A549 (cell line): ENCODE data around the gene RPS6KA4.

ENCODE experiments used
- CEBPB ChIP-seq, 2 experiments: fragments of >200 bp in 1 of 2; sonication (Bioruptor Twin) in 1 of 2; formaldehyde crosslinking in 1 of 2; IDR thresholded peaks; 2 replicates each; pipeline ENCODE4 v1.6.1; 2012 to 2016
- EP300 ChIP-seq, 2 experiments: fragments of >200 bp; sonication (Bioruptor Twin); formaldehyde crosslinking; IDR thresholded peaks; 2 replicates in 1 of 2; 3 replicates in 1 of 2; pipeline ENCODE4 v1.6.1; 2016 to 2017
- HDAC2 ChIP-seq: fragments of 200-600 bp; sonication (generic); IDR thresholded peaks from 2 replicates; pipeline ENCODE4 v1.6.1; 2016
- JUN ChIP-seq, 2 experiments: fragments of >200 bp; sonication (Bioruptor Twin); formaldehyde crosslinking; IDR thresholded peaks; 2 replicates in 1 of 2; 3 replicates in 1 of 2; pipeline ENCODE4 v1.6.1; 2016 to 2017
- JUNB ChIP-seq: fragments of >200 bp; sonication (Bioruptor Twin); formaldehyde crosslinking; IDR thresholded peaks from 2 replicates; pipeline ENCODE4 v1.6.1; 2016
- MAFK ChIP-seq: fragments of 450-650 bp; IDR thresholded peaks from 2 replicates; pipeline ENCODE4 v1.6.1; 2014; ENCODE audit not compliant: partially characterized antibody
- NPAS2 ChIP-seq: fragments of 250-450 bp; sonication (Bioruptor Pico); IDR thresholded peaks from 2 replicates; pipeline ENCODE4 v1.8.0; 2022; ENCODE audit warnings: mild to moderate bottlenecking, moderate library complexity, borderline replicate concordance
- NR3C1 ChIP-seq: fragments of >200 bp; sonication (Bioruptor Twin); formaldehyde crosslinking; IDR thresholded peaks from 3 replicates; pipeline ENCODE4 v1.6.1; 2017
- POLR2A ChIP-seq: IDR thresholded peaks from 2 replicates; pipeline ENCODE4 v1.6.1; 2012; ENCODE audit warnings: mild to moderate bottlenecking, low read length
- RAD21 ChIP-seq, 2 experiments: fragments of >200 bp in 1 of 2; sonication (Bioruptor Twin) in 1 of 2; formaldehyde crosslinking in 1 of 2; IDR thresholded peaks in 1 of 2; conservative IDR thresholded peaks in 1 of 2; 2 replicates in 1 of 2; 3 replicates in 1 of 2; pipeline ENCODE4 v1.6.1; 2012 to 2018; ENCODE audit warnings: inconsistent platforms in 1 of 2
- ZFP36 ChIP-seq: fragments of 450-650 bp; IDR thresholded peaks from 2 replicates; pipeline ENCODE4 v1.6.1; 2014; ENCODE audit warnings: borderline replicate concordance; ENCODE audit not compliant: partially characterized antibody
- TF ChIP-seq, protein P1 (sequence below): fragments of >200 bp; sonication (Bioruptor Twin); formaldehyde crosslinking; IDR thresholded peaks from 3 replicates; pipeline ENCODE4 v1.5.1; 2016
- TF ChIP-seq, protein P2 (sequence below): fragments of 200-600 bp; sonication (generic); IDR thresholded peaks from 2 replicates; pipeline ENCODE4 v1.6.1; 2016; ENCODE audit warnings: antibody characterized with exemption, mild to moderate bottlenecking, moderate library complexity
- TF ChIP-seq, protein P3 (sequence below): IDR thresholded peaks from 2 replicates; pipeline ENCODE4 v1.6.1; 2012

DNA sequence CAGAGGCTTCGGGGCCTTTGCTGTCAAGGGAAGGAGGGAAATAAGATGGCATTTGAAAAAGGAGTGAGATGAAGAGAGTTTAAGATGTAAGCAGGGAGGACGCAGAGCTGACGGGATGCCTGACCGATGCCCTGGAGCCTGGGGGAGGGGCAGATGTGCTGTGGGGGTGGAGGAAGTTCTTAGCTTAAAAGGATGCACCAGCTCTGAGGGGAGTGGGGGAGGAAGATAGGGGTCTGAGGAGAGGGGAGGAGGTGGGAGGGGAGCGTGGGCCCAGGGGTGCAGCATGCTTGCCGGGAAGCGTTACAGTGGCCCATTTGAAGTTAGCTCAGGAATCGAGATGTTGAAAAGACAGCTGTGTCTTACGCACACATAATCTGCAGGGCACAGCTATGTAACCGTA, 56.3 kb downstream of the RPS6KA4 start:
- TF ChIP-seq HDAC2 (no peak), RAD21 (conservative IDR thresholded peaks at IDR 0.05 in 1 of 2, IDR thresholded peaks at IDR 0.05 in 1 of 2) (no peak), POLR2A (no peak), JUN (IDR thresholded peaks at IDR 0.05) (no peak), CEBPB (IDR thresholded peaks at IDR 0.05) (no peak), EP300 (IDR thresholded peaks at IDR 0.05) (no peak), MAFK (no peak), ZFP36 (no peak), JUNB (no peak), NR3C1 (no peak), NPAS2 (CRISPR knock-in tag) (no peak)
- TF ChIP-seq, protein P1, sequence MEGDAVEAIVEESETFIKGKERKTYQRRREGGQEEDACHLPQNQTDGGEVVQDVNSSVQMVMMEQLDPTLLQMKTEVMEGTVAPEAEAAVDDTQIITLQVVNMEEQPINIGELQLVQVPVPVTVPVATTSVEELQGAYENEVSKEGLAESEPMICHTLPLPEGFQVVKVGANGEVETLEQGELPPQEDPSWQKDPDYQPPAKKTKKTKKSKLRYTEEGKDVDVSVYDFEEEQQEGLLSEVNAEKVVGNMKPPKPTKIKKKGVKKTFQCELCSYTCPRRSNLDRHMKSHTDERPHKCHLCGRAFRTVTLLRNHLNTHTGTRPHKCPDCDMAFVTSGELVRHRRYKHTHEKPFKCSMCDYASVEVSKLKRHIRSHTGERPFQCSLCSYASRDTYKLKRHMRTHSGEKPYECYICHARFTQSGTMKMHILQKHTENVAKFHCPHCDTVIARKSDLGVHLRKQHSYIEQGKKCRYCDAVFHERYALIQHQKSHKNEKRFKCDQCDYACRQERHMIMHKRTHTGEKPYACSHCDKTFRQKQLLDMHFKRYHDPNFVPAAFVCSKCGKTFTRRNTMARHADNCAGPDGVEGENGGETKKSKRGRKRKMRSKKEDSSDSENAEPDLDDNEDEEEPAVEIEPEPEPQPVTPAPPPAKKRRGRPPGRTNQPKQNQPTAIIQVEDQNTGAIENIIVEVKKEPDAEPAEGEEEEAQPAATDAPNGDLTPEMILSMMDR = no peak
- TF ChIP-seq, protein P2, sequence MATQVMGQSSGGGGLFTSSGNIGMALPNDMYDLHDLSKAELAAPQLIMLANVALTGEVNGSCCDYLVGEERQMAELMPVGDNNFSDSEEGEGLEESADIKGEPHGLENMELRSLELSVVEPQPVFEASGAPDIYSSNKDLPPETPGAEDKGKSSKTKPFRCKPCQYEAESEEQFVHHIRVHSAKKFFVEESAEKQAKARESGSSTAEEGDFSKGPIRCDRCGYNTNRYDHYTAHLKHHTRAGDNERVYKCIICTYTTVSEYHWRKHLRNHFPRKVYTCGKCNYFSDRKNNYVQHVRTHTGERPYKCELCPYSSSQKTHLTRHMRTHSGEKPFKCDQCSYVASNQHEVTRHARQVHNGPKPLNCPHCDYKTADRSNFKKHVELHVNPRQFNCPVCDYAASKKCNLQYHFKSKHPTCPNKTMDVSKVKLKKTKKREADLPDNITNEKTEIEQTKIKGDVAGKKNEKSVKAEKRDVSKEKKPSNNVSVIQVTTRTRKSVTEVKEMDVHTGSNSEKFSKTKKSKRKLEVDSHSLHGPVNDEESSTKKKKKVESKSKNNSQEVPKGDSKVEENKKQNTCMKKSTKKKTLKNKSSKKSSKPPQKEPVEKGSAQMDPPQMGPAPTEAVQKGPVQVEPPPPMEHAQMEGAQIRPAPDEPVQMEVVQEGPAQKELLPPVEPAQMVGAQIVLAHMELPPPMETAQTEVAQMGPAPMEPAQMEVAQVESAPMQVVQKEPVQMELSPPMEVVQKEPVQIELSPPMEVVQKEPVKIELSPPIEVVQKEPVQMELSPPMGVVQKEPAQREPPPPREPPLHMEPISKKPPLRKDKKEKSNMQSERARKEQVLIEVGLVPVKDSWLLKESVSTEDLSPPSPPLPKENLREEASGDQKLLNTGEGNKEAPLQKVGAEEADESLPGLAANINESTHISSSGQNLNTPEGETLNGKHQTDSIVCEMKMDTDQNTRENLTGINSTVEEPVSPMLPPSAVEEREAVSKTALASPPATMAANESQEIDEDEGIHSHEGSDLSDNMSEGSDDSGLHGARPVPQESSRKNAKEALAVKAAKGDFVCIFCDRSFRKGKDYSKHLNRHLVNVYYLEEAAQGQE = no peak
- TF ChIP-seq, protein P3, sequence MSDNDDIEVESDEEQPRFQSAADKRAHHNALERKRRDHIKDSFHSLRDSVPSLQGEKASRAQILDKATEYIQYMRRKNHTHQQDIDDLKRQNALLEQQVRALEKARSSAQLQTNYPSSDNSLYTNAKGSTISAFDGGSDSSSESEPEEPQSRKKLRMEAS = no peak
